K562 (cell line): Measurements from ENCODE around the gene MAP4K5. TPM values are rescaled to one million over a fixed set of nuclear protein-coding genes. Genes with fewer than 3 reads are reported as not detected.

ENCODE experiments used
- CCAR2 ChIP-seq: fragments of 200-400 bp; formaldehyde crosslinking; IDR thresholded peaks from 2 replicates; pipeline ENCODE4 v1.6.1; 2017; ENCODE audit warnings: mild to moderate bottlenecking, low read depth, low read length
- POU5F1 ChIP-seq: fragments of 150-350 bp; IDR thresholded peaks from 2 replicates; pipeline ENCODE4 v1.6.1; 2014; ENCODE audit warnings: borderline replicate concordance, low read length, low read depth, mild to moderate bottlenecking; ENCODE audit not compliant: partially characterized antibody
- SP1 ChIP-seq: sonication (generic); formaldehyde crosslinking; IDR thresholded peaks from 2 replicates; pipeline ENCODE4 v1.8.1; 2022; ENCODE audit warnings: mild to moderate bottlenecking, missing genetic modification reagents
- ZNF232 ChIP-seq: sonication (generic); formaldehyde crosslinking; IDR thresholded peaks from 2 replicates; pipeline ENCODE4 v1.8.0; 2022; ENCODE audit warnings: mild to moderate bottlenecking, missing genetic modification reagents
- ZNF41 ChIP-seq: fragments of 250-450 bp; sonication (Bioruptor Pico); conservative IDR thresholded peaks from 2 replicates; pipeline ENCODE4 v1.4.0; 2020; ENCODE audit warnings: mild to moderate bottlenecking
- ZNF780A ChIP-seq: fragments of 250-450 bp; sonication (Bioruptor Pico); IDR thresholded peaks from 2 replicates; pipeline ENCODE4 v1.5.0; 2021; ENCODE audit warnings: mild to moderate bottlenecking
- polyA plus RNA-seq, 8 experiments: library from polyadenylated mRNA; depleted of rRNA in 4 of 8; stranded (reverse) in 5 of 8; unstranded in 3 of 8; fragments of >200 nt; fragmentation: Nextera tagmentation in 2 of 8; fragmentation: Illumina TruSeq in 1 of 8; extraction: Ambion mirVana in 2 of 8; extraction: Trizol in 1 of 8; gene quantifications; 2 replicates each; pipeline versions ENCODE4 v1.2.1 to v1.2.3, GENCODE V29; 2011 to 2014; ENCODE audit warnings: inconsistent platforms in 1 of 8, missing spikeins in 1 of 8
- total RNA-seq, 7 experiments: library from RNA; depleted of rRNA in 6 of 7; stranded (reverse); fragments of >200 nt in 6 of 7; fragmentation: Illumina TruSeq in 2 of 7; extraction: Trizol in 2 of 7; gene quantifications; 2 replicates each; pipeline versions ENCODE4 v1.2.1 to v1.2.3, GENCODE V29; 2011 to 2021; ENCODE audit warnings: low replicate concordance in 1 of 7
- TF ChIP-seq, protein P1 (sequence below), 3 experiments: fragments of 200-800 bp in 1 of 3; fragments of 250-450 bp in 1 of 3; fragments of 450-650 bp in 1 of 3; sonication (Bioruptor Pico) in 1 of 3; sonication (Bioruptor generic) in 1 of 3; formaldehyde crosslinking in 1 of 3; IDR thresholded peaks; 2 replicates each; pipeline versions ENCODE4 v1.6.1 to v1.8.0; 2016 to 2022; ENCODE audit warnings: mild to moderate bottlenecking in 2 of 3, missing genetic modification characterization in 2 of 3, missing compliant biosample characterization in 1 of 3, moderate library complexity in 1 of 3
- TF ChIP-seq, protein P2 (sequence below): fragments of 200-800 bp; sonication (Bioruptor generic); IDR thresholded peaks from 2 replicates; pipeline ENCODE4 v1.6.1; 2016; ENCODE audit warnings: missing genetic modification characterization, missing compliant biosample characterization

Gene MAP4K5
- total and polyA plus RNA-seq, 9 of the 15 experiments (the other 6 are each of a cell fraction or from before 2014, with no cell fraction given): 5.9 to 29.4 (median 18.0) TPM

DNA sequence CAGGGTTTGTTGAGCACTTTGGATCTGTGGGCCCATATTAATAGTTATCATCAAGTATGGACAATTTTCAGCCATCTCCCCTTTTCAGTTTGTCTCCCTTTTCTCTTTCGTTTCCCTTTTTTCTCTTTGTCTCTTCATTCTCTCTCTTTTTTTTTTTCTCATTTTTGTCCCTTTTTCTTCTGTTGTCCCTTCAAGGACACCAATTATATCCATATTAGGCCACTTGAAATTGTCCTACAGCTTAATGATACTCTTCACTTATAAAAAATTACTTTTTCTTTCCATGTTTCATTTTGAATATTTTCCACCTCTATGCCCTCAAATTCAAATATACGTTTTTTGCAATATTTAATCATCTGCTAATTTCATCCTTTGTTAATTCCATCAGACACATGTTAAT is 53.3 kb downstream of the MAP4K5 start (continued):
- TF ChIP-seq, protein P1, sequence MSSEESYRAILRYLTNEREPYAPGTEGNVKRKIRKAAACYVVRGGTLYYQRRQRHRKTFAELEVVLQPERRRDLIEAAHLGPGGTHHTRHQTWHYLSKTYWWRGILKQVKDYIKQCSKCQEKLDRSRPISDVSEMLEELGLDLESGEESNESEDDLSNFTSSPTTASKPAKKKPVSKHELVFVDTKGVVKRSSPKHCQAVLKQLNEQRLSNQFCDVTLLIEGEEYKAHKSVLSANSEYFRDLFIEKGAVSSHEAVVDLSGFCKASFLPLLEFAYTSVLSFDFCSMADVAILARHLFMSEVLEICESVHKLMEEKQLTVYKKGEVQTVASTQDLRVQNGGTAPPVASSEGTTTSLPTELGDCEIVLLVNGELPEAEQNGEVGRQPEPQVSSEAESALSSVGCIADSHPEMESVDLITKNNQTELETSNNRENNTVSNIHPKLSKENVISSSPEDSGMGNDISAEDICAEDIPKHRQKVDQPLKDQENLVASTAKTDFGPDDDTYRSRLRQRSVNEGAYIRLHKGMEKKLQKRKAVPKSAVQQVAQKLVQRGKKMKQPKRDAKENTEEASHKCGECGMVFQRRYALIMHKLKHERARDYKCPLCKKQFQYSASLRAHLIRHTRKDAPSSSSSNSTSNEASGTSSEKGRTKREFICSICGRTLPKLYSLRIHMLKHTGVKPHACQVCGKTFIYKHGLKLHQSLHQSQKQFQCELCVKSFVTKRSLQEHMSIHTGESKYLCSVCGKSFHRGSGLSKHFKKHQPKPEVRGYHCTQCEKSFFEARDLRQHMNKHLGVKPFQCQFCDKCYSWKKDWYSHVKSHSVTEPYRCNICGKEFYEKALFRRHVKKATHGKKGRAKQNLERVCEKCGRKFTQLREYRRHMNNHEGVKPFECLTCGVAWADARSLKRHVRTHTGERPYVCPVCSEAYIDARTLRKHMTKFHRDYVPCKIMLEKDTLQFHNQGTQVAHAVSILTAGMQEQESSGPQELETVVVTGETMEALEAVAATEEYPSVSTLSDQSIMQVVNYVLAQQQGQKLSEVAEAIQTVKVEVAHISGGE (CRISPR knock-in tag; IDR thresholded peaks at IDR 0.05): no peak
- no peak for TF ChIP-seq SP1 (CRISPR knock-in tag)
- no peak for TF ChIP-seq ZNF41 (CRISPR knock-in tag)
- no peak for TF ChIP-seq POU5F1
- no peak for TF ChIP-seq CCAR2
- TF ChIP-seq ZNF780A: no peak
- TF ChIP-seq ZNF232 (CRISPR knock-in tag): no peak
- TF ChIP-seq, protein P2, sequence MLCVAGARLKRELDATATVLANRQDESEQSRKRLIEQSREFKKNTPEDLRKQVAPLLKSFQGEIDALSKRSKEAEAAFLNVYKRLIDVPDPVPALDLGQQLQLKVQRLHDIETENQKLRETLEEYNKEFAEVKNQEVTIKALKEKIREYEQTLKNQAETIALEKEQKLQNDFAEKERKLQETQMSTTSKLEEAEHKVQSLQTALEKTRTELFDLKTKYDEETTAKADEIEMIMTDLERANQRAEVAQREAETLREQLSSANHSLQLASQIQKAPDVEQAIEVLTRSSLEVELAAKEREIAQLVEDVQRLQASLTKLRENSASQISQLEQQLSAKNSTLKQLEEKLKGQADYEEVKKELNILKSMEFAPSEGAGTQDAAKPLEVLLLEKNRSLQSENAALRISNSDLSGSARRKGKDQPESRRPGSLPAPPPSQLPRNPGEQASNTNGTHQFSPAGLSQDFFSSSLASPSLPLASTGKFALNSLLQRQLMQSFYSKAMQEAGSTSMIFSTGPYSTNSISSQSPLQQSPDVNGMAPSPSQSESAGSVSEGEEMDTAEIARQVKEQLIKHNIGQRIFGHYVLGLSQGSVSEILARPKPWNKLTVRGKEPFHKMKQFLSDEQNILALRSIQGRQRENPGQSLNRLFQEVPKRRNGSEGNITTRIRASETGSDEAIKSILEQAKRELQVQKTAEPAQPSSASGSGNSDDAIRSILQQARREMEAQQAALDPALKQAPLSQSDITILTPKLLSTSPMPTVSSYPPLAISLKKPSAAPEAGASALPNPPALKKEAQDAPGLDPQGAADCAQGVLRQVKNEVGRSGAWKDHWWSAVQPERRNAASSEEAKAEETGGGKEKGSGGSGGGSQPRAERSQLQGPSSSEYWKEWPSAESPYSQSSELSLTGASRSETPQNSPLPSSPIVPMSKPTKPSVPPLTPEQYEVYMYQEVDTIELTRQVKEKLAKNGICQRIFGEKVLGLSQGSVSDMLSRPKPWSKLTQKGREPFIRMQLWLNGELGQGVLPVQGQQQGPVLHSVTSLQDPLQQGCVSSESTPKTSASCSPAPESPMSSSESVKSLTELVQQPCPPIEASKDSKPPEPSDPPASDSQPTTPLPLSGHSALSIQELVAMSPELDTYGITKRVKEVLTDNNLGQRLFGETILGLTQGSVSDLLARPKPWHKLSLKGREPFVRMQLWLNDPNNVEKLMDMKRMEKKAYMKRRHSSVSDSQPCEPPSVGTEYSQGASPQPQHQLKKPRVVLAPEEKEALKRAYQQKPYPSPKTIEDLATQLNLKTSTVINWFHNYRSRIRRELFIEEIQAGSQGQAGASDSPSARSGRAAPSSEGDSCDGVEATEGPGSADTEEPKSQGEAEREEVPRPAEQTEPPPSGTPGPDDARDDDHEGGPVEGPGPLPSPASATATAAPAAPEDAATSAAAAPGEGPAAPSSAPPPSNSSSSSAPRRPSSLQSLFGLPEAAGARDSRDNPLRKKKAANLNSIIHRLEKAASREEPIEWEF (CRISPR knock-in tag): no peak
